GM19351 (cell line): ENCODE measurements around the gene DOCK1.

ENCODE experiments used
- ATAC-seq: cut with Tn5 transposase; IDR thresholded peaks from one replicate; pipeline ENCODE4 v1.9.1; 2021; ENCODE audit warnings: mild to moderate bottlenecking, moderate library complexity; ENCODE audit not compliant: unreplicated experiment

The DOCK1 gene

GRCh38 chr10:126949161-126949503 lies 43.9 kb downstream of the DOCK1 start:
- ATAC-seq: no peak

GRCh38 chr10:126950401-126951105 lies 45.3 kb downstream of the DOCK1 start:
- ATAC-seq: no peak

GRCh38 chr10:126953886-126954285 lies 48.7 kb downstream of the DOCK1 start:
- ATAC-seq: no peak

GRCh38 chr10:126955396-126955795 lies 50.2 kb downstream of the DOCK1 start:
- ATAC-seq: no peak

GRCh38 chr10:126955934-126956711 lies 50.9 kb downstream of the DOCK1 start:
- no peak for ATAC-seq

GRCh38 chr10:126956712-126957108 lies 51.5 kb downstream of the DOCK1 start:
- ATAC-seq: no peak

- no peak for ATAC-seq
These were observed 51.9 kb downstream of the DOCK1 start for GRCh38 chr10:126957111-126957510.

GRCh38 chr10:126959431-126959830 lies 54.2 kb downstream of the DOCK1 start:
- ATAC-seq: no peak

- no peak for ATAC-seq
These were observed 54.9 kb downstream of the DOCK1 start for GRCh38 chr10:126959906-126960685.

GRCh38 chr10:126963354-126963753 lies 58.1 kb downstream of the DOCK1 start:
- no peak for ATAC-seq

- ATAC-seq: no peak
These were observed 59.0 kb downstream of the DOCK1 start for GRCh38 chr10:126964190-126964589.

- ATAC-seq: no peak
These were observed 61.7 kb downstream of the DOCK1 start for GRCh38 chr10:126966938-126967337.

GRCh38 chr10:126969310-126969709 lies 64.1 kb downstream of the DOCK1 start:
- no peak for ATAC-seq

GRCh38 chr10:126972635-126973414 lies 67.6 kb downstream of the DOCK1 start:
- ATAC-seq: no peak

GRCh38 chr10:126975221-126975620 lies 70.0 kb downstream of the DOCK1 start:
- ATAC-seq: no peak

GRCh38 chr10:126977216-126977615 lies 72.0 kb downstream of the DOCK1 start:
- ATAC-seq: no peak

- ATAC-seq: no peak
These were observed 74.1 kb downstream of the DOCK1 start for GRCh38 chr10:126979311-126979710.

GRCh38 chr10:126993208-126993607 lies 88.0 kb downstream of the DOCK1 start:
- ATAC-seq: no peak

GRCh38 chr10:126997801-126998590 lies 92.8 kb downstream of the DOCK1 start:
- ATAC-seq: no peak

- no peak for ATAC-seq
These were observed 95.4 kb downstream of the DOCK1 start for GRCh38 chr10:127000598-127000997.
